ENCODE results near the gene CTBP2.

The CTBP2 gene

GRCh38 chr10:125122566-125122965, 37.8 kb downstream of the CTBP2 start:
- DNase-seq = no peak

DNA sequence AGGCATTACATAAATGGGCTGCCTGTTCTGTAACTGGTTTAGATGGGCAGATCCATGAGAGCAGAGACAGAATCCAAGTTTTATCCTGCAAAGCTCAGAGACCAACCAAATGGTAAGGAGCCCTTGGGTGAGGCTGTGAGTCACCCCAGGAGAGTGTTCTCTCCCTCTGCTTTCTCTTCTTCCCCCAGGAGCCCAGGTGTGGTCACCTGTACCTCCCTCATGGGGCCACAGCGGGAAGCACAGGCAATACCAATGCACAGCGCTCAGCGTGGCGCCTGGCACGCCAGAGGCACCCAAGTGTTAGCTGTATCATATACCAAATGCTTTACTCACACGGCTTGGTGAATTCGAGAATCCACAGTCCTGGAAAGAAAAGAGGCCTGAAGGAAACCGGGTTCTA, 39.4 kb downstream of the CTBP2 start:
- DNase-seq = no peak

- no peak for DNase-seq
Observed at GRCh38 chr10:125120053-125120710, 40.2 kb downstream of the CTBP2 start.

DNA sequence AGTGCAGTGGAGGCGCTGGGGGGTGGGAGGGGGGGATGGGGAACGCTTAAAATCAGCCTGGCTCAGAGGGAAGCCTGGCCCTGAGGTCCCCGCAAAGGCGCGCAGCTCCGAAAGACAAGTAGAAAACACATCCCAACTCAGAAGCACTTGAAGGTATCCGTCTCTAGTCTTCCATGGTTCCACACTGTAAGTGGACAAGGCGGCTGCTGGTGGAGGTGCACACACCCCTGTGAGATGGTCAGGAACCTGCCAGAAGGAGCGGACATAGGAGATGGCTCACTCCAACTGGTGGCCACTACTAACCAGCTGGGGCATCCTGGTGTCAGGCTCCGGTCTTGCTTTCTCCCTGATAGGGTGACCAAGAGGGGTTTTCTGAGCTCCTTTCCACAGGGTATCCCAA, 41.7 kb downstream of the CTBP2 start:
- no peak for DNase-seq

DNA sequence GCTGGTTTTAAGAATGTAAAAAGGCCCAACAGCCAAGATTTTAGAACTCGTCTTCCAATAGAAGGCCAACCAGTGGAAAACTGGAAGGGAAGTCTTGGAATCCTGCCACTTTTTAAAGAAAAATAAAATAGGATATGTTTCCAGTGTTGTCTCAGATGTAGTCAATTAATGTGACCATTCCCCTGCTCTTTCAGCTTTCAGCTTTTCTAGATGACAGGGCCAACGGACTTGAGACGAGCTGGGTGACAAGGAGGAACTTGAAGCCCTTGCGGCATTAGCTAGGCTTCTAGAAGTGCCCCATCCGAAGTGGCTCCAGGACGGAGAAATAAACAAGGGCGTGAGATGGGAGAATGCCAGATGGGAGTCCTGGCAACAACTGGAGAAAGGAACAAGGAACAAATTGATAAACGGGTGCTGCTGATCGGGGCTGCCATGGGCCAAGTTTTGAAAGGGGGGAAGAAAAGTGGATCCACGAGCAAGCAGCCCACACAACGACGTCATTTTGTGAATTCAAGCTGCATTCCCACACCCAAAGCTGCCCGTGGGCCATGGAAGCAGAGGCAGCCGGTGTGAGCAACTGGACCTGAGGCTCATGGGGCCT, 42.3 kb downstream of the CTBP2 start:
- no peak for DNase-seq

- DNase-seq = no peak
Observed at GRCh38 chr10:125116652-125117310, 43.6 kb downstream of the CTBP2 start.

GRCh38 chr10:125116041-125116649, 44.2 kb downstream of the CTBP2 start:
- no peak for DNase-seq

- no peak for DNase-seq
Observed at GRCh38 chr10:125115409-125115808, 45.0 kb downstream of the CTBP2 start.

GRCh38 chr10:125114761-125115391, 45.5 kb downstream of the CTBP2 start:
- no peak for DNase-seq

DNA sequence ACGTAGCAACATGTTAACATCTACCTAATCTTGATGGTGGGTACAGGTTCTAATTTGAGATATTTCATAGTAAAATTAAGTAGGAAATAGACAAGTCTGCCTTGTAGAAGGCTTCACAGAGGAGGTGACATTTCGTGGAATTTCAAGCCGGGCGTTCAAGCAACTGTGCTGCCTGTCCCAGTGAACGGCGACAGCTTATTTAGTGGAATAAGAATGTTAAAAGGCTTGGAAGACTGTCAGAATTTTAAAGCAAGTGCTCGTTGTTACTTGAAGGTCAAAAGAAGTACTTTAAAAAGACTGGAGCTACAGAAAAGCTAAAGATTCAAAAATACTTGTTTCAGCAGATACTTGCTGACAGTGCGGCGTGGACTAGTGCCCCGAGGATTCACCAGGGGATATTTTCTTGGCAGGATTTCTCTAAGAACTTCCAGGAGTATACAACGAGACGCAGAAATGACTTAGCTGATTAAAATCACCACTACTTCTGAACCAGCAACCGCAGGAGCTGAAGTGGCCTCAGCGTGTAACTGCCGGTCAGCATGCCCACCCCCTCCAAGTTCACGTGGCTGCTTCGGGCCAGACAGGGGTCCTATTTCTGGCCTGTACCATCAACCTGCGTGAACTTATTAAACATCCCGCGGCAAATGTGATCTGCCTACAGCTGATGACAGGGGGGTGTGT, 46.5 kb downstream of the CTBP2 start:
- DNase-seq = no peak

GRCh38 chr10:125112697-125113494, 47.5 kb downstream of the CTBP2 start:
- DNase-seq = no peak

DNA sequence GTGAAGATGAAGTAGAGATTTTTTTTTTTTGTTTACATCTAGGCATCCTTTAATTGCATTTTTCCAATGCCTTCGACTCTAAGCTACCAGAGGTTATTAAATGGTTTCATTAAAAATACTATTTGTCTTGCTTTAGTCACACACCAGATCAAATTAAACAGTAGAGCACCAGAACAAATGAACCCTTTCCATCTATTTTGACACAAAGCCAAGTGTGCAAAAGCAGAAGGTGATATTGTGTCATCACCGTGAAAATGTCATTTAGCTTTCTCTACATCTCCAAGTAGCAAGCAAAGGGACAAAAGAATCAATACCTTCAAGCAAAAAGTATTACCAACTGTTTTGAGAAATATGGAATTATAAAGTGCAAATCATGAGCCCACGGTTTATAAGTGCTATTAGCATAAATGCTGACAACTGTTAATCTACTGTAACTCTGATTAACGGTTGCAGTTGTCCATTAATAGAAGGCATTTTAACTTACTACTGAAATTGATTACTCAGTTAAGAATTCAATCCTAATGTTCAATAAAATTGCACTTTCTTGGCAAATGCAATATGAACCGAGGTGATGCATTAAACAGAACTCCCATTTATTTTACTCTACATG, 49.1 kb downstream of the CTBP2 start:
- DNase-seq = no peak

DNA sequence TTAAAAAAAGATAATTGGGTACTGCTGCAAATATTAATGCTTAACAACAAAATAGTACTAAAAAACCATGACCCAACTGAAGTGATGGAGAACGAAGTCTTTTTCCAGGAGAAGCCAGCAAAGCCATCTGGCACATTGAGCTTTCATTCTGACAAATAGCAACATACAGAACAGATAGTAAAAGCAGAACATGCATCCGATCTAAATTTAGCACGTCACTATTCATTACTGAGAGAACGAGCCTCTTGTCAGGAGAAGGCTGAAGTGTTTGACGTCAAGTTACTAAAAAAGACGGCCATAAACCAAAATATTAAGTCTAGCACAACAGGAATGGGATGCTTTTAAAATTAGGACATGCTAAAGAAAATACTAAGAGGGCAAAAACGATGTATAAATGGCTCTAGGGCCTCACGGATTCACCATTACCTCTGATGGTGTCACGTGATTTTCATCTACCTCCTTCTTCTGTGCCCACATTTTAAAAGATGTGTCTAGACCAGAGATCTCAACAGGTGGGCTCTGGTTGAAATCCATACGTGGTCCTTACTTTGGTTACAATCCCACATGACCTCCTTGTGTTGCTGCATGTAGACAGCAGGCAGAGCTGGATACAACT, 52.3 kb downstream of the CTBP2 start:
- DNase-seq = no peak

GRCh38 chr10:125107166-125107949, 53.0 kb downstream of the CTBP2 start:
- no peak for DNase-seq

DNA sequence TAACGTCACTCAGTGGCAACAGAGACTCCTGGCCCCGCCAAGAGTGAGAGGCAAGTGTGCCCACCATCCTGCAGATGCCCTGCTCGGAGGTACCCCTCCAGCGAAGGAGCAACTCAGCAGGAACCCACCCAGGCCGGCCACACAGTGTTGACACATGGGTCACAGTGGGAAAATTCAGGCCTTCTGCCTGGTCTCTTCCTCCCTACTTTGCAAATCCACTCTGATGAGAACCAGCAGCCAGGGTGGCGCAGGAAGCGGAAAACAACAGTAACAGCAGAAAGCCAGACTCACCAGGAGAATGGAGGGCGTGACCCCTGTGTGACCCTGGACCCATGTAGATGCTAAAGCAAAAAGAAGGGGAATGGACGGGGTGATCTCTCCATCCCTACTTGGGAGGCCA, 53.8 kb downstream of the CTBP2 start:
- DNase-seq = no peak

- no peak for DNase-seq
Observed at GRCh38 chr10:125105706-125106255, 54.6 kb downstream of the CTBP2 start.

GRCh38 chr10:125105155-125105554, 55.2 kb downstream of the CTBP2 start:
- DNase-seq = no peak

- no peak for DNase-seq
Observed at GRCh38 chr10:125104559-125104958, 55.8 kb downstream of the CTBP2 start.

GRCh38 chr10:125103924-125104323, 56.4 kb downstream of the CTBP2 start:
- DNase-seq = no peak

- DNase-seq = no peak
Observed at GRCh38 chr10:125103466-125103865, 56.9 kb downstream of the CTBP2 start.
